HK-2 (cell line): ENCODE data around the gene TXNDC11.

Experiments
- DNase-seq: peaks from one replicate; pipeline ENCODE4 v3.0.0-alpha.2; 2018; ENCODE audit not compliant: unreplicated experiment

The TXNDC11 gene

DNA sequence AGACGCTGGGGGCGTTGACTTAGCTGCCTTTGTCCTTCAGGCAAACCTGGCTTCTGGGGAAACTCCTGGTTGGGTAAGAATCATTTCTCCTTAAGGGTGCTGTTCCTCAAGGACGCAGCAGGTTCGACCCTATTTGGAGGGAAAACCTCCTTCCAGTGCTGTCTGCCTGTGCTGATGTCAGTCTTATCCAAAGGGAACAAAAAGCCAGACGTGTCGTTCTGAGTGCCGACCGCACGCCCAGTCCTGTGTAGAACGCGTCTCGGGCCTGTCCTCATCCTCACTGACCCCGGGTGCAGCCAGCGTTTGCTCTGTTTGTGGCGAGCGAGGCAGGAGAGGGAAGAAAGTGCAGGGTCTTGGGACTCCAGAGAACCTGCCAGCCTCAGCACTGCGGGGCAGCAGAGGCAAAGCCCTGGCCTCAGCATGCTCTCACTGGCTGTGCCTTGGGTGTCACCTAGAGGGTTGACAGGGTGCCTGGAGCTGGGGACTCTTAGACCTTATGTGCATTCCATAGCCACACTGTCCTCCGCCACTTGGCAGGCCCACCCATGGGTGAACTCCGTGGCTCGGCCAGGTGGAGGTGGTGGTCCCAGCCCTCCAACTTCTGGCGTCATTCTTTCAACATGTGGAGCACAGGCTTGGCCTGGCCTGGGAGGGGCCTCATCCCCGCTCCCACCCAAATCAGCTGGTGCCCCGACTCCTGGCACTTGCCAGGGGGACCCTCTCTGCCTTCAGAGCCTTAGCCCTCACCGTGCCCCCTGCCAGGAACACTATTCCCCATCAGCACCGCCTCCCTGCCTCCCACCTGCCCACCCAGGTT is 68.4 kb downstream of the TXNDC11 start:
- no peak for DNase-seq

DNA sequence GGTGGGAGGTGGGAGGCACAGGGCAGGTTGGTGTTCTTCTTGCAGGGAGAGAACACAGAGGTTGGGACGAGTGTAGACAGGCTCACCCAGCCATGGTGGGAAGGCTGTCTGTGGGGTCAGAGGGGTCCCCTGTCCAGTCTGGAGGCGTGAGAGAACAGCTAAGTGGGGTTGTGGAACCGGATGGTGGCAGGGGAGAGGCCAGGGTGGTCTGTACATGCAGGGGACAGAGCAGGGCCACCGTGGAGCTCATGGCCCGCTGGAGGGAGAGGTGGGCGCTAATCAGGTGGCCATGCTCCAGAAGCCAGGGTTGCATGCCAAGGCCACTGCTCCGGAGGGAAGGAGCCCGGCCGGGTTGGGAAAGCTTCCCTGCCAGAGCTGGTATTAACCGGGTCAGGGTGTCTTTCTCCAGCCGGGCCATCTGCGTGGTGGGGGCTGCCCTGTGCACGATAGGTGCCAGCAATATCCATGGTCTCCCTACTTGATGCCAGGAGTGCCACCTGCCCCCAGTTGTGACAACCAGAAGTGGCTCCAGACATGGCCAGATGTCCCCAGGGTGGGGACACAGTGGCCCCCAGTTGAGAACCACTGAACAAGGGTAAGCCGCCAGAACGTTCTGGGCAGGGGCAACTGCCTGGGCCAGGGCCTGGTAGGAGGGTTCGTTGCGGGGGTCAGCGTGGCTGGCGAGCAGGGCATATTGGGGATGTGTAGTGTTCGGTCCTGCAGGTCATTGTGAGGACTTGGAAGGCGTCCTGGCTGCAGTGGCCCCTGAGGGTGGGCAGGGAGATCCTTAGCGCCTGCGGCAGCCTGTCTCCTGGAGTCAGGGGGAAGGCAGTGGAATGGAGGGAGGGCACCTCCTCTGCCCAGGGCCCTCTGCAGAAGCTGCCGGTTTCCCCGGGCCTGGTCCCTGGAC is 69.3 kb downstream of the TXNDC11 start:
- no peak for DNase-seq

DNA sequence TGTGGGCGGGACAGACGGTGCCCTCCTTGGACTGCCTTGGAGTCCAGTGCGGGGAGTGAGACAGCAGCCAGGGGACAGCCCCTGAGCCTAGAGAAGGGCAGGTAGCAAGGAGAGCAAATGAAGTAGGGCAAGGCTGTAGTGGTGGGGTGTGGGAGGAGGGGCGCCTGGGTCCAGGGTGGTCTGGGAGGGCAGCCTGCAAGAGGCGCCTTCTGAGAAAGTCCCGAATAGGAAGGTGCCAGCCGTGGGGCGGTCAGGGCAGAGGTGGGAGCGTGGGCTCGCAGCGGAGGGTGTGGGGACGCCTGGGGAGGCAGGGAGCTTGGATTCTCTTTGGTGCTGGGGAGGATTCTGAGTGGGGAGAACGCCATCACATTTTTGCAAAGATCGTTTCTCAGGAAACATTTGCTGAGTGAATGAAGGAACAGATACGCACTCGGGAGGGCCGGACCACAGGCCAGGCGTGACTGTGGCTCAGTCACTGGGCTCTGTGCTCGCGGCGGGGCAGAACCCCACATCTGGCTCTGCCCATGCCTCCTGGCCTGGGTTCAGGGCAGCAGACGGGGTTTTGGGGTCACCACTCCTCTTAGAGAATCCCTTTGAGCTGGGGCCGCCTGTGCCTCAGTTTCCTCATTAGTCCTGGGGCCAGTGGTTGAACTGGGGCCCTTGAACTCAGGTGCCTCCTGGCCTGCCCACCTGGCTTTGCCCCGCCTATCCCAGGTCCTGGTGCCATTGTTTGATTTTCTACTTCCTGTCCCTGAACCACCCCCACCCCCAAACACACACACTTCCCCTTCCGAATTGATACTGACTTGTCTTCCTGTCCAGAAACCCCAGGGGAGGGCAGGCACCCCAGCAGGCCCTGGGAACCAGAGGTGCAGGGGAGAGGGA is 70.2 kb downstream of the TXNDC11 start:
- no peak for DNase-seq

DNA sequence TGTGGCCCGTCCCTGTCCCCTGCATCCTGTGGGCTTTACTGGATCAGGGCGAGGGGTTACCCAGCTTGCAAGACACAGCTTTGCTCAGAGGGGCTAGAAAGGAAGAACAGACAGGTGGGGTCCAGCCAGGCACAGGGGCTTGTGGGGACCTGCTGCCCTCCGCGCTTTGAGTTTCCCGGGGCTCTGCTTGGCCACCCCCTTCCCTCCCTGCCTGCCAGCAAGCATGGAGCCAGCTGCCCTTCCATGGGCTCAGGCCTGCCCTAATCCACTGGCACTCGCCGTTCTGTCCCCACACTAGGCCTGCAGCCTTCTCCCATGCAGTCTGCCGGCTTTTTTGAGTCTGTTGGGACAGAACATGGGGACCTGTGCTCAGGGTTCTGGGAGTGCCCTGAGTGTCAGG is 71.0 kb downstream of the TXNDC11 start:
- no peak for DNase-seq

DNA sequence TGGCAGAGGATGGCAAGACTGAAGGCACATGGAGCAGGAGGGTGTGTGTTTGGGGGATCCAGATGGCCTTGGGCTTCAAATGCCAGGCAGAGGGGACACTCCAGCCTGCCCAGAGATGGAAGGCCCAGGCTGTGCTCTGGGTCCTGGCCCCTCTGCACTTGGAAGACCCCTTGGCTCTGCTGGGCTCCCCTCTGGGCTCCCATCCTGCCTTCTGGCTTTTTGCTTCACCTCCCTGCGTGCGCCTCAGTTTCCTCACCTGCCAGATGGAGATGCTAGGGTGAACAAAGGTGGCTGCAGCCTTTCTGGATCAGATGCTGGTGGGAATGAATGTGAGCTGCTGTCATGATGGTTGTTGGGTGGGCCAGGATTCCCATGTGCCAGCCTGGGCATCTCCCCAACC is 71.4 kb downstream of the TXNDC11 start:
- no peak for DNase-seq

- DNase-seq = no peak
Measured at GRCh38 chr16:11670171-11671131, 72.2 kb downstream of the TXNDC11 start.

DNA sequence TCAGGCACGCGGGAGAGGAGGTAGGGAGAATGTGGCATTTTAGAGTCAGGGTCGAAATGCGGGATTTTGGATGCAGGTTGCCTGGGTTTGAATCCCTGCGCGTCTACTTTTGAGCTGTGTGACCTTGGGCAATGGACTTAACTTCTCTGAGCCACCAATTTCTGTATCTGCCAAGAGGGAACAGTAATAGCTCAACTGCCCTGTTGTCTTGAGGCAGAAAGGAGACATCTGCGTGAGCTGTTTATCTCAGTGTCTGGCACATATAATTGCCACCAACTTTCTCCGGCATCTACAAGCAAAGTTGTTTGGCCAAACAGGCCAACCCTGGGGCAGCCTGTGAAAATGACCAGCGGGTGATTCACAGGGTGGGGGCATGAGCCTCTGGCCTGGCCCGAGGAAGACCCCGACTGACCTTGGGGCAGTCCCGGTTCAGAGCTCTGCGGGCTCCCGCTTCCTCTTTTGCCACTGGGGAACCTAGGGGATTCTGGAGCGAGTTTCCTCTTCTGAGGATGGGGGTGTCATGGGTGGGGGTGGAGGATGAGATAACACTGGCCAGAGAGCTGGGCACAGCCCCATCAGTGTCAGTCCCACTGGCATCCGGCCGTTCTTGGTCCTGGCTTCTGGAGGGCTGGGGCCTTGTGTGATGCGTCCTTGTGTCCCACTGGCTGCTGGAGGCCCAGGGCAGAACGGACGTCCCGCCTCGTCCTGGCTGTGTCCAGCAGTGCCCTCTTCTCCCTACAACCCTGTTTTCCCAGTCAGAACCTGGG is 73.1 kb downstream of the TXNDC11 start:
- DNase-seq = no peak

- DNase-seq = no peak
Measured at GRCh38 chr16:11668623-11669379, 73.9 kb downstream of the TXNDC11 start.

DNA sequence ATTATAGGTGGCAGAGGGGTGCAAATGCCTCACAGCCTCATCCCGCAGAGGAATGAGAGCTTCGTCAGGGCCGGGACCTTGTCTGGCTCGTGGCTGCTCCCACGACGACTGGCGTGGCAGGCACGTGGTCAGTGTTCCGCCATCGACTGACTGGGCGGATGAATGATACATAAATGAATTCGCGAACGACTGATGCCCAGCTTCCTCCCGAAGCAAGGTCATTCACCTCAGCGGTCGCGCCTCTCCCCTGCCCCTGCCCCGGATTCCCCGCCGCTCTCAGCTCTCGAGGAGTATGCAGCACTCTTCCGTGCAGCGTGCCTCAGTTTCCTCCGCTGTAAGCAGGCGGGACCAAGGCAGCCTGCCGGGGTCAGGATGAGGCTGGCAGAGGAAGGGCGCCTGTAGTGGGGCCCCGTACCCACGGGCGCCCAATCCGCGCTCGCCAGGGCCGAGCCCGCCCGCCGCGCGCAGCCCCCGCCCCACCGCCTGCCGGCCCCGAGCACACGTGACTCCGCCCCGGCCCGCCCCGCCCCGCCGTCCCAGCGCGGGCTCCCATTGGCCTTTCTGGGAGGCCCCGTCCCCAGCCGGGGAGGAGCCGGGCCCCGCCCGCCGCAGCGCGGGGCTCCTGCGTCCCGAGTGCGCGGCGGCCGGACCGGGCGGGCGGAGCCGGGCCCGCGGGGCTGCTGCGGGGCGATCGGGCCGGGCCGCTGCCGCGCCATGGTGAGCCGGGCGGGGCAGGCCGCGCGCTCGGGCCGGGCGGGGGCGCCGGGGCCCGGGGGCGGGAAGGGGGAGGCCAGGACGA is 74.6 kb downstream of the TXNDC11 start, which contains the start of gene SNN:
TSS of gene SNN (plus strand) at position 632 of the 799 bp plus-strand sequence. CDS start 7,605 bp downstream, outside the sequence.
- peak; percentile 67 for DNase-seq

GRCh38 chr16:11667221-11667823 is 75.3 kb downstream of the TXNDC11 start:
- DNase-seq = no peak

GRCh38 chr16:11666103-11667055 is 76.3 kb downstream of the TXNDC11 start:
- no peak for DNase-seq

DNA sequence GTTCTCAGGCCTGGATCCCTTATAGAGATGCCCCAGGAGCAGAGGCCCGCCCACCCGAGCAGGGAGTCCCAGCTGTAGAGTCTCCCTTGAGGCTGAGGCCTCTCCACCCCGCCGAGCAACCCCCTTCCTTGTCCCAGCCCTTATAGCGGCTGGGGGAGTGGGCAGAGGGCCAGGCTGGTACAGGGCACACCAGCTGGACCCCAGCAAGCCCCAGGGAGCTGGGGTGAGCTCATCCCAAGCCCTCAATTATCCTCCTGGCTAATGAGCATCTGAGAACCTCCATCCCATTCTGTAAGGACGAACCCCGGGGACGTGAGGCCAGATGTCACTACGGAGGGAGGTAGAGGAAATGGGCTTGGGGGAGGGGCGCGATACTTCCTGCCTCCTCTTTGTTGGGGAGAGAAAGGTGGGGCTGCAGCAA is 77.6 kb downstream of the TXNDC11 start:
- no peak for DNase-seq

- DNase-seq = no peak
Measured at GRCh38 chr16:11662582-11662981, 80.1 kb downstream of the TXNDC11 start.

GRCh38 chr16:11660565-11660964 is 82.1 kb downstream of the TXNDC11 start:
- DNase-seq = no peak

DNA sequence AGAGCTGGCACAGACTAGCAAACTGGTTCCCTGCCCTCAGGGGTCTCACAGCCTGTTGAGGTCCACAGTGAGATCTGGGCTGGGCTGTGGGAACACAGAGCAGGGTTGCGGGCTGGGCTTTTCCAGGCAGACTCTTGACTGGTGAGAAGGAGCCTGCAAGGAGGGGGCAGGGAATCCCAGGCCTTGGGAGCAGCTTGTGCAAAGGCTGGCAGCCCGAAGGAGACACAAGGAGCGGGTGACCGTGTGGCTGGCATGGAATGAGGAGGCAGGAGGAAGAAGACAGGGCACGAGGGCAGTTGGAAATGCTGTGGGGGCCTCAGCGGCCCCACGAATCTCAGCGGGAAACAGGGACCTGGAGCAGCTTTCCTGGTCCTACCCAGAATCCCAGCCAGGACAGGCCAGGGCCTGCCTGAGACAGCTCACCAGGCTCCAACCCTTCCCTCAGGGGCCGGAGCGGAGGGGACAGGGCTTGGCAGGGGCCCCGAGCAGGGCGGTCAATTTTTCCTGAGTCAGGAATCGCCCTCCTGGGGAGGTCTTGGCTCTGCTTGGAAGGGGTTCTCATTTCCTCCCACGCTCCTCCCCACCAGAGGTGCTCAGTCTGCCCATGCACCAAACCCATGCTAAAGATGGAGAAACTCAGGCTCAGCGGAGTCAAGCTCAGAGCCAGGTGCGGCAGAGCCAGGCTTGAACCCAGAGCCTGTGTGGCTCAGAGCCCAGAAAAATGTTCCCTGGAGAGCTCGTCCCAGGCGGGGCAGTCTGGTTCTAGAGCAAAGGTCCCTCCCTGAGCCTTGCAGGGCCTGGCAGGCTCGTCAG is 83.6 kb downstream of the TXNDC11 start:
- no peak for DNase-seq

- DNase-seq = no peak
Measured at GRCh38 chr16:11657556-11657955, 85.1 kb downstream of the TXNDC11 start.
